ENCODE measurements around the gene ACOT7.
"Not testable (repeated sequence)": the region's sequence is repeated elsewhere in the genome, so short reads cannot be mapped to it uniquely, and the experiment has no call there.

ACOT7 gene, protein sequence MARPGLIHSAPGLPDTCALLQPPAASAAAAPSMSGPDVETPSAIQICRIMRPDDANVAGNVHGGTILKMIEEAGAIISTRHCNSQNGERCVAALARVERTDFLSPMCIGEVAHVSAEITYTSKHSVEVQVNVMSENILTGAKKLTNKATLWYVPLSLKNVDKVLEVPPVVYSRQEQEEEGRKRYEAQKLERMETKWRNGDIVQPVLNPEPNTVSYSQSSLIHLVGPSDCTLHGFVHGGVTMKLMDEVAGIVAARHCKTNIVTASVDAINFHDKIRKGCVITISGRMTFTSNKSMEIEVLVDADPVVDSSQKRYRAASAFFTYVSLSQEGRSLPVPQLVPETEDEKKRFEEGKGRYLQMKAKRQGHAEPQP

DNA sequence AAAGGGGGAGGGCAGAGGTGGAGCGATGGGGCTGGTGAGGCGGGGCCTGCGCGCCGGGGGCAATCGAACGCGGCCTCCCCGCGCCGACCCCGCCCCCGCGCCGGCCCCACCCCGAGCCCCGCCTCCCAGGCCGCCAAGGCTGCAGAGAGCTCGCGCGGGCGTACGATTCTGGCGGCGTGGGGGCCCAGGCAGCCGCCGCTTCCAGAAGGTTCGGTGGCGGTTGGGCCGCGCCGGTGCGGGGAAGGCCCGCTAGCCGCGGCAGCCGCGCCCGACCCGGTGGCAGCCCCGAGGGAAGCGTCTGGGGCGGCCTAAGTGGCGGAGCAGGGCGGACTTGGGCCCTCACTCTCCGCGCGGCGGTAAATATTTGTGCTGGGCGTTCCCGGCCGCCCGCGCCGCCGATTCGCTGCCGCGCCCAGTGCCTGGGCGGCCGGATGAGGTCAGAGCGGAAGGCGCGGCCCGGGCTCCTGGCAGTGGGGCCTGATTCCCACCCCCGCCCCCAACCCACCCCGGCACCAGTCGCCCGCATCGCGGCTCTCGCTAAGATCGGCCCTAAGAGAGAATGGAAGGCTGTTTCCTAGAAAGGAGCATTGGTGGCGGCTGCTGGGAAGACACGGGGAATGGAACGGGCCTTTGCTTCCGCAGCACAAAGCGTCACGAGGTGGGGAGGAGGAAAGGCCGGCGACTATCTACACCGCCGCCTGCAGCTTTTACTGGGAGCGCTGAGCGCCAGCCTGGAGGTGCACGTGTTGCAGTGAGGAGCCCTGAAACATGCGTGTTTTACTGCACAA is at the start of gene ACOT7:
ACOT7 (minus strand) TSS at position 368 of the 788 bp plus-strand sequence. CDS start 368 bp downstream, outside the sequence.
- DNase-seq (ENCODE audit: extremely low read depth in 1 of 2, low read depth in 1 of 2), result peak; percentile 80 to 85

DNA sequence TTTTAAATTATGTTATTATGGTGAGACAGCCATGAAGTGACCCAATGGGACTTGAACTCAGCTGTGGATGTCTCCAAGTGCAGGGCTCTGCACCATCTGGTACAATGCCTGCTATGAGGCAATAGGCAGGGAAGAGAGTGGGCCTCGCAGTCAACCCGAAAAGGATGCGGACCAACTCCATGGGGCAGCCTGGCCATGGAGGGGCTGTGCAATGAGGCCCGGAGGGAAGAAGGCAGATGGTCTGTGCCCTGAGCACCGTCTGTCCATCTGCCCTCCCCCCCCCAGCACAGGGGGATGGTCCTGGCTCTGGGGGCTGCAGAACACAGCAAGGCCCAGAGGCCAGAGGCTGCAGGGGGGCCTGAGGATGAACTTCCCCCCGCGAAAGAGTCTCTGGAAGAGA is 48.0 kb upstream of the ACOT7 start:
- DNase-seq (ENCODE audit: extremely low read depth in 1 of 2, low read depth in 1 of 2), result no peak

DNA sequence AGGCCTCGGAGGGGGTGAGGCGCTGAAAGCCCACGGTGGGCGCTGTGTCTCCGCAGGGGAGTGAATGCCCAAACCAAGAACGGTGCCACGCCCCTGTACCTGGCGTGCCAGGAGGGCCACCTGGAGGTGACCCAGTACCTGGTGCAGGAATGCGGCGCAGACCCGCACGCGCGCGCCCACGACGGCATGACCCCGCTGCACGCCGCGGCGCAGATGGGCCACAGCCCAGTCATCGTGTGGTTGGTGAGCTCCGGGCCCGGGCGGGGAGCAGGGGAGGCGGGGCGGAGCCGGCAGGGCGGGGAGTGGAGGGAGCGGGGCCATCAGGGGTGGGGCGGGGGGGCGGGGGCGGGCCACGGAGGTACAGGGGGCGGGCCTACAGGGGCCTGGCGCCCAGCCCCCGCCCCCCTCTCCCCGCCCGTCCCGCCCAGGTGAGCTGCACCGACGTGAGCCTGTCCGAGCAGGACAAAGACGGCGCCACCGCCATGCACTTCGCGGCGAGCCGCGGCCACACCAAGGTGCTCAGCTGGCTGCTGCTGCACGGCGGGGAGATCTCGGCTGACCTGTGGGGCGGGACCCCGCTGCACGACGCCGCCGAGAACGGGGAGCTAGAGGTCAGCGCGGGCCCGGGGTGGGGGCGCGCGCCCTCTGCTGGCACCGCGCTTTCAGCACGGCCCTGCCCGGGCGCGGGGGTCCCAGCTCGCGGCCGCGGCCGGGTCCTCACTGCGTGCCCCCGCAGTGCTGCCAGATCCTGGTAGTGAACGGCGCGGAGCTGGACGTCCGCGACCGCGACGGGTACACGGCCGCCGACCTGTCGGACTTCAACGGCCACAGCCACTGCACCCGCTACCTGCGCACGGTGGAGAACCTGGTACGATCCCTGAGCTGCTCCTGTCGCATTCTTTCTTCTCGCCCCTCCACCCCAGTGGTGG is 46.9 kb upstream of the ACOT7 start:
- peak; percentile 53 to 73 for DNase-seq (ENCODE audit: extremely low read depth in 1 of 2, low read depth in 1 of 2)

DNA sequence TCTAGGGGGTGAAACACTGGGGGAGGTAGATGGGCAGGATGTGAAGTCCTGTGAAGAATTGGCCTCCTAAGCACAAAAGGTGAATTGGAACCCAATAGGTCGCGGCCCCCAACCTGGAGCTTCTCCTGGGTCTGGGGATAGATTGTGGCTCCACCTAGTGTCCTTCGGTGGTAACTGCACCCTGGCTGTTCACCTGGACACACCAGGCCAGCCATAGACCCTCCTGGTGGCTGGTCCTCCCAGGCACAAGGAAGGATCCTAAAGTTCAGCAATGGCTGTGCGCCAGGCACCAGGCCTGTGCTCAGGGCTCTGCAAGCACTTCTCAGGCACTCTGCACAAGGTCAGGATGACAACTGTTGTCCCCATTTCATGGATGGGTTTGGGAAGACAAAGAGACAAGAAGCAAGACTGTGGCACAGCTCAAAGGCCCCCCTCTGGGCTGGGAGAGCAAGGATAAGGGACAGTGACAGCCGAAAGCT is 44.5 kb upstream of the ACOT7 start:
- peak in 1 of 2 donors; percentile 60 for DNase-seq (ENCODE audit: extremely low read depth in 1 of 2, low read depth in 1 of 2)

DNA sequence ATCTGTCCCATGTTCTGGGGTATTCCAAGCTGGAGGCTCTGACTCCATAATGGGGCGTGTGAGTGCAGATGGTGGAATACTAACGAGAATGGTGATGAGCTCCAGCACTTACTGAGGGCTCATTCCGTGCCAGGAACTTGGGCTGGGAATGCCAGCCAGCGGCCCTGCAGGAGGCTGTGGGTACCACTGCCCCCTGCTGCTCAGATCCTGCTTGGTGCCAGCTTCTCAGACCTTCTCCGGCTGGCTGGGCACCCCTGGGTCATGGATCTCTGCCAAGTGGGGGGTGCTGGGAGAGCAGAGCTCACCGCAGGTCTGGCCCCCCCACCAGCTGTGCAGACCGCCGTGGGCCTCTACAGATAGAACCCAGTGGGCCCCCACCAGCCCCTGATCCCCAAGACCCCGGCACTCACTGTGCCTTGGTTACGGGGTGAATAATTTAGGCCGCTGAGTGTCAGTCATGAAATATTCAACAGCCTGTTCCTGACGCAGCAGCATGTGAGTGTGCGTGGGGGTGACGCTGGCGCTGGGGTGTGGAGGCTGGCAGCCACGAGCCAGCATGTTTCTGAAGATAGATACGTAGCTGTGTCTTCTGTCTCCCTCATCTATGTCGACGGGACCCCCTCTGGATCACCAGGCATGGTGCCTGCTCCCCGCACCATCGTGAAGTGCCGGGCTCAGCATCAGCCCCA is 43.6 kb upstream of the ACOT7 start:
- not testable (repeated sequence) for DNase-seq (ENCODE audit: extremely low read depth in 1 of 2, low read depth in 1 of 2)

DNA sequence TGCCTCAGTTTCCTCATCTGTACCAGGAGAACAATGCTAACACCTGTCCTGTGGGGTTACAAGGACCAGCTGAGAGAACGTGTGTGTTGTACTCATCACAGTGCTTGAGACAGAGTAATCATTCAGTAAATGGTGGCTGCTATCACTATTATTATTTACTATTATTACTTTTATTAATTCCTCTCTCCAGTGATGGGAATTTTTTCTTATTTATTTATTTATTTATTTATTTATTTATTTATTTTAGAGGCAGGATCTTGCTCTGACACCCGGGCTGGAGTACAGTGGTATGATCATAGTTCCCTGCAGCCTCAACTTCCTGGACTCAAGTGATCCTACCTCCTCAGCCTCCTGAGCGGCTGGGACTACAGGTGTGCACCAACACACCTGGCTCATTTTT is 42.7 kb upstream of the ACOT7 start:
- not testable (repeated sequence) for DNase-seq (ENCODE audit: extremely low read depth in 1 of 2, low read depth in 1 of 2)

DNA sequence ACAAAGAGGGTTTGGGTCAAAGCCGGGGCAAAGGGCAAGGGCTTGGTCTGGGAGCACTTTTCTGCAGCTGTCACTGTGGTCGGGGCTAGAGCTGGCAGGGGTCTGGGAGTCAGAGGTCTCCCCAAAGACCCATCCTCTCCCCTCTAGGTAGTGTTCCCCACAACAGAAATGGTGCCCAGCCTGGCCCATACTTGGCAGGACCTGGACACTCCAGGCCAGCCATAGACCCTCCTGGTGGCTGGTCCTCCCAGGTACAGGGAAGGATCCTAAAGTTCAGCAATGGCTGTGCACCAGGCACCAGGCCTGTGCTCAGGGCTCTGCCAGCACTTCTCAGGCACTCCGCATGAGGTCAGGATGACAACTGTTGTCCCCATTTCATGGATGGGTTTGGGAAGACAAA is 42.0 kb upstream of the ACOT7 start:
- DNase-seq (ENCODE audit: extremely low read depth in 1 of 2, low read depth in 1 of 2), result no peak

DNA sequence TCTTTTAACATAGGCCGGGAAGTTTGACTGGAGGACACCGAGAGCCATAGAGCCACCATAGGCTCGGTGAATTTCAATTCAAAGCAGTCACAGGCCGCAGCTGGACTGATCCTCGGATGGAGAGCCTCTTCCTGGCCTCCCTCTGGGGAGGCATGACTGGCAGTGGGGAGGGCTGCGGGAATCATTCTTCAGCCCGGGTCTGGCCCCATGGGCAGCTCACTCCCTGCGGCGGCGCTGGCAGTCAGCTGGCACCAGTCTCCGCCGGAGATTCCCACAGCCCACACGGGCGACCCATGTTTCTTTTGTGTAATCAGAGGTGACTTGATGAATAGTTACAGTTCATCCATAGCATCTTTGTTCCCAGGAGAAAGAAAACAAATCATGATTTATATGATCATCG is 41.6 kb upstream of the ACOT7 start:
- no peak for DNase-seq (ENCODE audit: extremely low read depth in 1 of 2, low read depth in 1 of 2)

DNA sequence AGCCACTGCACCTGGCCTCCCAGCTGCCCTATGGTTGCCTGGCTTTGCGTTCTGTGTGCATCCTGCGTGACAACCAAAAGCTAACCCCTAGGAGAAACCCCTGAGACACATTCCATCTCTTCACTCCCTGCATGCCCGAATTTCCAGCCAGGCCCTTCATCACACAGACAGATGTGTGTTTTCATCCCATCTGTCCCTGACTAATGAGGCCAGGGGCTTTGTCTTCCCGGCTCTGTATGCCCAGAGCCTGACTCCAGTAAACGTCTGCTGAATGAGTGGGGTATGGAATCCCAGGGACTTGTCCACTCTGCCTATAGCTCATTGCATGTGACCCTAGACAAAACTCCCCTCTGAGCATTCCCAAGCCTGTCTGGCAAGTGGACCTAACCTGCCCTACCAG is 40.6 kb upstream of the ACOT7 start:
- no peak for DNase-seq (ENCODE audit: extremely low read depth in 1 of 2, low read depth in 1 of 2)

DNA sequence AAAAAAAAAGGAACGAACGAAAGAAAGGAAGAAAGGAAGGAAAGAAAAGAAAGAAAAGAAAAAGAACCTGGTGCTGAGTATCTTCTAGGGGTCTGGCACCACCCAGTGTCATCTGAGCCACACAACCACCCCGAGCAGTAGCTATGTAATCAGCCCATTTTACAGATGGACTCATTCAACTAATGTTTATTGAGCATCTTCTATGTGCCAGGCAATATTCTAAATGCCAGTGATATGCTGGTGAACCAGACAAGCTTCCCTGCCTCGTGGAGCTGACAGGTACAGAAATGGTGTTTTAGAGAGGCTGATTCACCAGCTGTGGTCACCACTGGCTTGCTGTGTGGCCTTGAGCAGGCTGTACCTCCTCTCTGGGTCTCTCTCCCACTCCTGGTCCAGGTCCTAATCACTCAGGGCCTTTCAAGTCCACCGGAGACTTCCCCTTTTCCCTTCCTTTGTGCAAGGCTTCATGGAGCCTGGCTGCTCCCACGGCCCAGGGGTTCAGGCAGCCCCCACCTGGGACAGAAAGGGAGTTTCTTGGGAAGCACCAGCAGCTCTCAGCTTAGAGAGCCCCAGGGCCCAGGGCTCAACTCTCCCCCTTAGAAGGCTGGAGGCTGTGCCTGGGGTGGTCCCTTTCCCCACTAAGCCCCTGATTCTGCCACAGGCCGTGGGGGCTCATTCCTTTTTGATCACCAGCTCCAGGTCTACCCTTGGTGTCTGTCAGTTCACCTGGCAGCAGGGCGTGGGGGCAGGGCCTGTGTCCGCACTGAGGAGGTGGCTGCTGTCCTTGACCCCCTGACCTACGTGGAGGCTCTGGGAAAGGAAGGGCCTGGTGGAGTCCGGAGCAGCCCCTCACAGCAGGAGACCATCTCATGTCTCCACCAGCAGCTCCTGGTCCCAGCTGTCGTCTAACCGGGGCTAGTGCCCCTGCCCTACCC is 38.3 kb upstream of the ACOT7 start:
- not testable (repeated sequence) for DNase-seq (ENCODE audit: extremely low read depth in 1 of 2, low read depth in 1 of 2)

DNA sequence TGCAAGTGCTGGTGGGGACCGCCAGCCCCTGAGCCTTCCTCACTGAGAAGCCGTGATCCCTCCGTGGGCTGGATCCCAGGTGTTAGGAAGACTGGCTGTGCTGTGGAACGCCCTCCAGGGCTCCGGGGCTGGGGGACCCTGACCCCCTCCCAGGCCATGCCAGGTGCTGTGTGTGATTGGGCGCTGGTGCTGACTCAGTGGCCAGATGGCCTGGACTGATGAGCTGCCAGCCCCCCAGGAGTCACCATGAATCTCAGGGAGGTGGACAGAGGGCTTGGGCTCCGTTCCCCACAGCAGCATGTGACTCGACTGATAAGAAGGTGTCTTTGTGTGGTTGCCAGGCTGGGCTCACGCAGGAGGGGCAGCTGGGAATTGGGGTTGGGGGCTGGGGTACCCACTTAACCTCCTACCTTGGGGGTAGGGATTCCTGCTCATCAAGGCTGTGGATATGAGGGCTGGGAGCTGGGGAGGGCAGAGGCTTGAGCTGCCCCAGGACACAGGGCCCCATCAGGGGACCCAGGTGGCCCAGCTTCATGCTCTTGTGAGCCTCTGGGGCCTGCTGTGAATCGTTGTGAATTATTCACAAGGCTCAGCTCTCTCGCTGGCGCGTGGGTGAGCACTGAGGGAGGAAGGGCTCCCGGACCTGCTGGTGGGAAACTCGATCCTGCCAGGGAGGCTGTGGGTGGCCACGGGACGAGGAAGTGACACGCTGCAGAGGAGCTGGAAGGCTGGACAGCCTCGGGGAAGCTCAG is 36.3 kb upstream of the ACOT7 start:
- DNase-seq (ENCODE audit: extremely low read depth in 1 of 2, low read depth in 1 of 2), result not testable (repeated sequence)

DNA sequence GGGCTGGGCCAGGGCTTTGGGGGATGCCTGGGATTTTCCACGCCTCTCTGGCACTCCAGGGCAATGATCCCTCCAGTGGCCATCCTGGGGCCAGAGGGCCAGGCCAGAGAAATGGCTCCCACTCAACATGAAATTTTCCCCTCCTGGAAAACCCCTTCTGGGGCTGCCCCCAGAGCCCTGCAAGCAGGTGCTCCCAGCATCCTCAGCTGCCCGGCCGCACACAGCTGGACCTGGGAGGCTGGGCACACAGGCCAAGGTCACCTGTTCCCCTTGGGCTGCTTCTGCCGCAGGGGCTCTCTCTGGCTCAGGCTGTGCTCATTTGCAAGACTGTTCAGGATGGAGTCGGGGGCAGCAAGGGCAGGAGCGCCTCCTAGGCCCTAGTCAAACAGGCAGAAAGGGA is 34.9 kb upstream of the ACOT7 start:
- not testable (repeated sequence) for DNase-seq (ENCODE audit: extremely low read depth in 1 of 2, low read depth in 1 of 2)

DNA sequence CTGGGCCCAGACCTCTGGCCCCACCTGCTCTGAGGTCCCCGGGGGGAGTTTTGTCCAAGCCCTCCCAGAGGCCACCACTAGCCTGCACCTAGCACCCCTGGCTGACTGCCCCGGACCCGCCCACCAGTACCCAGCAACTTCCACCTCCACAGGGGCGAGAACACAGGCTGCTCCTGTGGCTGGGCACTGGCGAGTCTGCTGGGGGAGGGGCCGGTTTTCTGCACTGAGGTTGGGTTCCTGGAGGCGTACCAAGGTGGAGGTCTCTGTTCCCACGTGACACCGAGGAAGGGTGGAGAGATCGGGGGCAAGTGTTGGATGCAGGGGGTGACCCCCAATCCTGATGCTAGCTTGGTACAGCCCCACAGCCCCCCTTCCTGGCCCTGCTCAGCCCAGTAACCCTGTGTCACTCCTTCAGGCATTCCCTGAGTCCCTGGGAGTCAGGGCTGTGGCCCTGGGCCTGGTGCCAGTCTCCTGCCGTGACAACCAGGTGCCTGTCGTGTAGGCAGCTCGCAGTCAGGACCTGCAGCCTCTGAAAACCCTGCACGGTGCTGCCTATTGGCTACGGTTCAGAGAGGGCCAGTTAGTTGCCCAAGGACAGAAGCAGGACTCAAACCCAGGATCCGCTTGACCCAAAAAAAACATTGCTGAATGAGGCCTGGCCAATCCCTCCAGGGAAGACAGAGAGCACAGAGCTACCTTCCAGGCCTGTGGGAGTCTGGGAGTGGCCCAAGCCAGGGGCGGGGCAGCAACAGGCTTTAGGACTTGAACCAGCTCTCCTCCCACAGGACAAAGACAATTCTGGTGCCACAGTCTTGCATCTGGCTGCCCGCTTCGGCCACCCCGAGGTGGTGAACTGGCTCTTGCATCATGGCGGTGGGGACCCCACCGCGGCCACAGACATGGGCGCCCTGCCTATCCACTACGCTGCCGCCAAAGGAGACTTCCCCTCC is 34.1 kb upstream of the ACOT7 start:
- DNase-seq (ENCODE audit: extremely low read depth in 1 of 2, low read depth in 1 of 2), result no peak

DNA sequence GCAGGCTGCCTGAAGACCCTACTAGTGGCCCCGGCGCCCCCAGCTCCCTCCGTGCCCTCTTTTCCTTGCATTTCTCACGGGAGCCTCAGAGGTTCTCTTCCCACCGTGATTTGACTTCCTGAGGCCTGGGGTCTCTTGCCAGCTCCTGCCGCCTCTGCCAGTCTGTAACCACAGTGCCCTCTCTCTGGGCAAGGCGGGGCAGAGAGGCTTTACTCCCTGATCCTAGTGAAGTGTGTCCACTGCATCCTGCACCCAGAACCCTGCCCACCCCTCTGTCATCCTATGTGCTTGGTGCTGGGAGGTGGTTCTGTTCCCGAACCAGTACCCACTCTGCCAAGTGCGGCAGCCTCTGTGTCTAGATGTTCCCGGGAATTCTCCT is 33.4 kb upstream of the ACOT7 start:
- DNase-seq (ENCODE audit: extremely low read depth in 1 of 2, low read depth in 1 of 2), result no peak

DNA sequence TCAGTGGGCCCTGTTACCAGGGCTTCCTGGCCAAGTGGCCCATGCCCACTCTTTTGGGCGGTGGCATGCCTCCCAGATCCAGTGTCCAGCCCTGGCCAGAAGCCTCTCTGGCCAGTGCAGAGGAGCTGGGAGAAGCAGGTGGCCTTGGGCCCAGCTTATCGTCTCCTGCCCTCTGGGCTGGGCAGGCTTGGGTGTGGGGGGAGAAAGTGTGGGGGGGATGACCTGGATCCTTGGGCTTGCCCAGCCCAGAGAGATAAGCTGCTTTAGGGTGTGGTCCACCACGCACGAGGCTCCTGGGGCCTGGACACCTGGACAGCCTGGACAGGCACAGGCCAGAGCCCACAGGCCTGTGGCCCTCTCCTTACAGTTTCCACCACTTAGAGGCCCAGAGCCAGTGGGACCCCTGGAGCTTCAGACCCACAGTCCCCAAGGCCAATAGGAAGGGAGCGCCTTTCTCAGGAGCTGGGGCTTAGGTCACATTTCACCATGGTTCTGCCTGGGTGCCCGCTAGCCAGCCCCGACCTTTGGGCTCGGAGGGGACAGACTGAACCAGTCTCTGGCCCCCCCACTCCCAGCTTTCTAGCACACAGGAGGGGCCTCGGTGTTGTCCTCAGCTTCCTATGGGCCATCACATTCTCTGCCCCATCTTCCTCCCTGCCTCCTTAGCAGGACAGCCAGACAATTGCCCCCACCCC is 32.9 kb upstream of the ACOT7 start:
- DNase-seq (ENCODE audit: extremely low read depth in 1 of 2, low read depth in 1 of 2), result no peak

DNA sequence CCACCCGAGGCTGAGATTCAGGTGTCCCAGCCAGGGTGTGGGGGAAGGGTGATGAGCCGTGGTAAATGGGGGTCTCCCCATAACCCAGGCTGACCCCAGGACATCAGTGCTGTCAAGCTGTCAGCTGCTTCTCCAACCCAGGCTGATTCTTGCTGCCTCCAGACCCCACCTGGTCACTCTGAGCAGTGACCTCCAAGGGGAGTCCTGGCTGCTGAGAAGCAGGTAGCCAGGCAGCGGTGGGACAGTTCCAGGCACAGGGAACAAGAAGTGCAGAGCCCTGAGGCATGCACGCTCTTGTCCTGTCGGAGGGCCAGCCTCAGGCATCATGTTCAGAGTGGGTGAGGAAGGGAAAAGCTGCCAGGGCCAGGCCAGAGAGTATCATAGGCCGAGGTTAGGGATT is 32.1 kb upstream of the ACOT7 start:
- no peak for DNase-seq (ENCODE audit: extremely low read depth in 1 of 2, low read depth in 1 of 2)

Measured in stimulated activated CD8-positive, alpha-beta memory T cell treated with anti-CD3 and anti-CD28 coated beads, Interleukin-7, amount 100 ng/mL, for 48 hours (primary cell).